NOMO-1 treated with dmso at 0.1 percent for 144 hours (cell line): ENCODE results near the gene MSLN.
A peak's percentile ranks its signal among the peaks of the same experiment; 100 is the strongest.

Experiments
- DNase-seq: peaks from one replicate; lab custom pipeline; 2025; ENCODE audit not compliant: unreplicated experiment; lab: John Stamatoyannopoulos, UW

The MSLN gene

GRCh38 chr16:788399-789126 is 28.0 kb downstream of the MSLN start, which contains the start of gene CHTF18:
CHTF18 (plus strand) TSS chr16:788620; CDS start chr16:788685, 65 bp downstream.
- peak; percentile 85 for DNase-seq

- DNase-seq: no peak
These were observed 28.8 kb downstream of the MSLN start for GRCh38 chr16:789191-789850.

GRCh38 chr16:790086-790485 is 29.6 kb downstream of the MSLN start:
- DNase-seq: no peak

GRCh38 chr16:791131-791530 is 30.6 kb downstream of the MSLN start:
- no peak for DNase-seq

- DNase-seq: no peak
These were observed 31.9 kb downstream of the MSLN start for GRCh38 chr16:792221-792995.

- DNase-seq: no peak
These were observed 32.9 kb downstream of the MSLN start for GRCh38 chr16:793414-793813.

- no peak for DNase-seq
These were observed 33.7 kb downstream of the MSLN start for GRCh38 chr16:794091-794822.

GRCh38 chr16:794853-795466 is 34.4 kb downstream of the MSLN start:
- DNase-seq: no peak

GRCh38 chr16:795580-796229 is 35.2 kb downstream of the MSLN start:
- no peak for DNase-seq

GRCh38 chr16:796296-797119 is 36.0 kb downstream of the MSLN start:
- DNase-seq: no peak

GRCh38 chr16:797120-797420 is 36.5 kb downstream of the MSLN start:
- no peak for DNase-seq

- no peak for DNase-seq
These were observed 37.2 kb downstream of the MSLN start for GRCh38 chr16:797686-798085.

- no peak for DNase-seq
These were observed 38.1 kb downstream of the MSLN start for GRCh38 chr16:798666-799065.

- no peak for DNase-seq
These were observed 38.8 kb downstream of the MSLN start for GRCh38 chr16:799111-799947.

- DNase-seq: no peak
These were observed 39.7 kb downstream of the MSLN start, which contains the start of gene GNG13 for GRCh38 chr16:799948-800833. GNG13 (minus strand) TSS chr16:800734; CDS start chr16:799077, 1,657 bp downstream.

GRCh38 chr16:800834-801511 is 40.4 kb downstream of the MSLN start:
- no peak for DNase-seq
